K562 (cell line): ENCODE measurements around the gene KITLG.

Source experiments
- EGR1 ChIP-seq: fragments of 450-650 bp; conservative IDR thresholded peaks from 2 replicates; pipeline ENCODE4 v1.6.1; 2017; ENCODE audit warnings: mild to moderate bottlenecking
- NFYB ChIP-seq: IDR thresholded peaks from 2 replicates; pipeline ENCODE4 v1.6.1; 2011; ENCODE audit warnings: mild to moderate bottlenecking, moderate library complexity; ENCODE audit not compliant: insufficient read length; ENCODE audit errors: extremely low read depth

DNA sequence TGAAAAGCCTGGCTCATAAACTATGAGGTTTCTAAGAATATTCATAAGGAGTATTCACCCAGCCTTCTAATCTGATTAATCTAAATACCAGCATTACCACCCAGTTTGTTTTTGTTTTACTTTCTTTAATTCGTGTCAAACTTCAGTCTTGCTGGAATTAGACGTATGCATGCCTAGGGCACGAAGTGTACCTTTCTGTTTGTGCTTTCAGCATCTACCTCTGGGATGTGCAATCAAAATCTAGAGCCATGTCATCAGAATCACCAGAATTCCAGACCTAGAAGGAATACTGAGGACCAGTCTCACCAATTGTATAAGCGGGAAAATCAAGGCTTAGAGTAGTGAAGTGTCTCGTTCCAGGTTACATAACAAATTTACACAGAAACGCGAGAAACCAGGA, 57.3 kb downstream of the KITLG start:
- TF ChIP-seq EGR1 (no peak), NFYB (no peak)
